DLD1 (cell line): ENCODE data around the gene CACNA1H.
"Not testable (repeated sequence)": the region's sequence is repeated elsewhere in the genome, so short reads cannot be mapped to it uniquely, and the experiment has no call there.

Experiments used
- in situ Hi-C: cut with HindIII; loops from 2 replicates; pipeline ENCODE4 v1.10.0; 2017; ENCODE audit warnings: low sequenced_read_pairs

Gene CACNA1H

GRCh38 chr16:1239575-1239974 lies 86.7 kb downstream of the CACNA1H start:
- in situ Hi-C loops, result not testable (repeated sequence)

GRCh38 chr16:1240436-1240835 lies 87.5 kb downstream of the CACNA1H start, which contains the start of gene TPSAB1:
TSS of gene TPSAB1 (plus strand) at chr16:1240705. CDS start at chr16:1240939, 234 bp downstream.
- in situ Hi-C loops, result not testable (repeated sequence)

- in situ Hi-C loops, result not testable (repeated sequence)
These were observed 88.2 kb downstream of the CACNA1H start for GRCh38 chr16:1241081-1241480.

GRCh38 chr16:1243363-1243762 lies 90.5 kb downstream of the CACNA1H start:
- in situ Hi-C loops, result not testable (repeated sequence)

- in situ Hi-C loops, result not testable (repeated sequence)
These were observed 91.3 kb downstream of the CACNA1H start for GRCh38 chr16:1243907-1244850.

- in situ Hi-C loops, result no loop called here
These were observed 92.0 kb downstream of the CACNA1H start for GRCh38 chr16:1244881-1245280.

- in situ Hi-C loops, result no loop called here
These were observed 92.6 kb downstream of the CACNA1H start for GRCh38 chr16:1245452-1246020.

GRCh38 chr16:1247903-1248537 lies 95.1 kb downstream of the CACNA1H start:
- in situ Hi-C loops, result not testable (repeated sequence)

- in situ Hi-C loops, result not testable (repeated sequence)
These were observed 96.3 kb downstream of the CACNA1H start for GRCh38 chr16:1249031-1249755.

- in situ Hi-C loops, result not testable (repeated sequence)
These were observed 100.9 kb downstream of the CACNA1H start for GRCh38 chr16:1253701-1254364.

GRCh38 chr16:1254821-1255220 lies 101.9 kb downstream of the CACNA1H start:
- in situ Hi-C loops, result not testable (repeated sequence)

- in situ Hi-C loops, result not testable (repeated sequence)
These were observed 102.6 kb downstream of the CACNA1H start, which contains the start of gene TPSD1 for GRCh38 chr16:1255276-1256122. TSS of gene TPSD1 (plus strand) at chr16:1256069. CDS start at chr16:1256281, 212 bp downstream.

GRCh38 chr16:1256296-1256873 lies 103.5 kb downstream of the CACNA1H start:
- in situ Hi-C loops, result not testable (repeated sequence)

- in situ Hi-C loops, result no loop called here
These were observed 104.0 kb downstream of the CACNA1H start for GRCh38 chr16:1256874-1257322.

- in situ Hi-C loops, result no loop called here
These were observed 104.8 kb downstream of the CACNA1H start for GRCh38 chr16:1257561-1258224.

GRCh38 chr16:1258225-1258600 lies 105.3 kb downstream of the CACNA1H start:
- in situ Hi-C loops, result no loop called here

GRCh38 chr16:1258906-1259759 lies 106.2 kb downstream of the CACNA1H start:
- in situ Hi-C loops, result no loop called here

- in situ Hi-C loops, result no loop called here
These were observed 106.8 kb downstream of the CACNA1H start for GRCh38 chr16:1259760-1260068.
